Activated CD4-positive, alpha-beta T cell treated with anti-CD3 and anti-CD28 coated beads, Interleukin-2, amount 50 U/mL, for 48 hours (primary cell): ENCODE results near the gene LDLRAD3.

Experiments used
- DNase-seq, 2 experiments: peaks; one replicate each; pipeline ENCODE4 v3.0.0-alpha.2; 2020

Gene LDLRAD3

GRCh38 chr11:36051235-36052144 is 107.6 kb downstream of the LDLRAD3 start:
- DNase-seq, result no peak

GRCh38 chr11:36053281-36053680 is 109.4 kb downstream of the LDLRAD3 start:
- no peak for DNase-seq

- DNase-seq, result no peak
These were observed 110.0 kb downstream of the LDLRAD3 start for GRCh38 chr11:36053862-36054261.

- no peak for DNase-seq
These were observed 110.8 kb downstream of the LDLRAD3 start for GRCh38 chr11:36054628-36055027.

- no peak for DNase-seq
These were observed 112.4 kb downstream of the LDLRAD3 start for GRCh38 chr11:36056160-36056751.

GRCh38 chr11:36057379-36058042 is 113.6 kb downstream of the LDLRAD3 start:
- DNase-seq, result no peak

GRCh38 chr11:36059660-36060059 is 115.8 kb downstream of the LDLRAD3 start:
- no peak for DNase-seq

- DNase-seq, result no peak
These were observed 117.1 kb downstream of the LDLRAD3 start for GRCh38 chr11:36060926-36061325.

- no peak for DNase-seq
These were observed 117.6 kb downstream of the LDLRAD3 start for GRCh38 chr11:36061471-36061870.

- no peak for DNase-seq
These were observed 119.0 kb downstream of the LDLRAD3 start for GRCh38 chr11:36062796-36063365.

GRCh38 chr11:36065436-36065835 is 121.6 kb downstream of the LDLRAD3 start:
- no peak for DNase-seq

GRCh38 chr11:36066891-36067290 is 123.0 kb downstream of the LDLRAD3 start:
- DNase-seq, result no peak

GRCh38 chr11:36069576-36070212 is 125.8 kb downstream of the LDLRAD3 start:
- DNase-seq, result no peak

GRCh38 chr11:36070213-36070953 is 126.5 kb downstream of the LDLRAD3 start:
- DNase-seq, result no peak

- DNase-seq, result no peak
These were observed 127.1 kb downstream of the LDLRAD3 start for GRCh38 chr11:36070954-36071330.

- DNase-seq, result no peak
These were observed 128.1 kb downstream of the LDLRAD3 start for GRCh38 chr11:36071917-36072500.

- no peak for DNase-seq
These were observed 129.7 kb downstream of the LDLRAD3 start for GRCh38 chr11:36073411-36074203.

GRCh38 chr11:36074941-36075431 is 131.1 kb downstream of the LDLRAD3 start:
- DNase-seq, result no peak

GRCh38 chr11:36077368-36077767 is 133.5 kb downstream of the LDLRAD3 start:
- no peak for DNase-seq

- no peak for DNase-seq
These were observed 134.2 kb downstream of the LDLRAD3 start for GRCh38 chr11:36077886-36078685.
